Measurements from ENCODE around the gene PHIP.
"Not testable (repeated sequence)": the region's sequence is repeated elsewhere in the genome, so short reads cannot be mapped to it uniquely, and the experiment has no call there.

The PHIP gene

GRCh38 chr6:79005024-79005423 lies 73.0 kb downstream of the PHIP start:
- DNase-seq = no peak

DNA sequence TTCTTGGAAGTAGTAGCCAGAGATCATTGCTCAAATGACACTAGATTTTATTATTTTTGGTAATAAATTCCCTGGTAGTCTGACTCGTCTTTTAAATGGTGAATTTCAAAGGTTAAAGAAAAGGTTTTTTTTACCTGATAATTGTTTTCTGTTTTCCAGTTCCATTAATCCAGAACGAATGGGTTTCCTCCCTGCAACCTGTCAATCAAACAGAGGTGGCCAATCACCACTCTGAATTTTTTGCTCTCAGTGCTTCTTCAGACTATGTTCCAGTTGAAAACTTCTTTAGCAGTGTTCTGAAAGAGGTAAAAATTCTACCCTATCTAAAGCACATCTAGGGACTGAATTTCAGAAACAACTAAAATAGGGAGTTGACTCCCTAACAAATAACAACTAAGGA lies 73.8 kb downstream of the PHIP start:
- DNase-seq = no peak

DNA sequence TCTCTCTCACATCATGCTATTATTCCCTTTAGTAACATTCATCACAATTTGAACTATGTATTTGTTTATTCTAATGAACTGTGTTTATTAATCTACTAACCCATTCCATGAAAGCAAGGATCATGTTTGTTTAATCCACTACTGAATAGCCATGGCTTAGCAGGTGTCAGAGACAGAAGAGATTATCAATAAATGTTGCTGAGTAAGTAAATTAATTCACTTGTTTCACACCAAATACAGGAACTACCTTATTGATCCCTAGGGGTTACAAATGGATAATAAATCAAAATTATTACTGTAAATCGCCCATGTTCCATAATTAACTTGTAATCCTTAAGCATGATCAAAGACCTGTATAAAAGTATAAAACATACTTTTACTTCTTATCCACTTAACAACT lies 76.6 kb downstream of the PHIP start:
- no peak for DNase-seq

DNA sequence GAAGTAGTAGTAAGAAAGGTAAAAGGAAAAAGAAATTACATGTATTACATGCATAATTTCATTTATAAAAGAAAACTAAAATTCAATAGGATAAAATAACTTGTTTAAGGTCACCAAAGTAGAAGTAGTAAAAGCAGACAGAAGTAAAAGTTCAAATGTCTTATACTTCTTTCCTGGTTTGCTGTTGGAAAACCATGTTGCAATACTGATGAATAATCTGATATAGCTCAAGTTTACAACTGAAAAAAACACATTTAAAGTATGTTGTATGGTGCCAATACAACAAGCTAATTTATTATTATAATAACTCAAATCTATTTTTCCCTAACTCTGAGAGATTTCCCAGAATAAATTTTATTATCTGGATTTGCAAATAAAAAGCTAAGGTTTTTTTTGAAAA lies 78.3 kb downstream of the PHIP start:
- DNase-seq = no peak

GRCh38 chr6:78995946-78996345 lies 82.1 kb downstream of the PHIP start:
- DNase-seq = no peak

GRCh38 chr6:78995346-78995745 lies 82.7 kb downstream of the PHIP start:
- no peak for DNase-seq

DNA sequence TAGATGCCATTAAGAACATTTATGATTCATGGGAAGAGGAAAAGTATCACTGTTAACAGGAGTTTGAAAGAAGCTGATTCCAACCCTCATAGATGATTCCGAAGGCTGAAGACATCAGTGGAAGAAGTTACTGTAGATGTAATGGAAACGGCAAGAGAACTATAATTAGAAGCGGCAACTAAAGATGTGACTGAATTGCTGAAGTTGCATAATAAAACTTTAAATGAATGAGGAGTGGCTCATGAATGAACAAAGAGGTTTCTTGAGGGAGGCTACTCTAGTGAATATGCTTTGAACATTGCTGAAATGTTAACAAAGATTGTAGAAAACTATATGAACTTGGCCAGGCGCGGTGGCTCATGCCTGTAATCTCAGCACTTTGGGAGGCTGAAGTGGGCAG lies 84.1 kb downstream of the PHIP start:
- no peak for DNase-seq

DNA sequence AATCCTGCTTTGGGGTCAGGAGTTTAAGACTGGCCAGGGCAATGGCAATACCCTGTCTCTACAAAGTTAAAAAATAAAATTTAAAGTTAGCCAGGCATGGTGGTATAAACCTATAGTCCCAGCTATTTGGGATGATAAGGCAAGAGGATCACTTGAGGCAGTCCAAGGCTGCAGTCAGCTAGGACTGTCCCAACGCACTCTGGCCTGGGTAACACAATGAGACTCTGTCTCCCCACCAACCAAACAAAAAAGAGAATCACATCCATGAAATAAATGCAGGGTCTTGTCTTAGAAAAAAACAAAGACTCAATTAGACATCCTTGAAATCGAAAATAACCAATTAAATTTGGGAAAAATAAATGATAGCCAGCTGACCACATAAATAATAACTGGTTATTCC lies 88.9 kb downstream of the PHIP start:
- no peak for DNase-seq

DNA sequence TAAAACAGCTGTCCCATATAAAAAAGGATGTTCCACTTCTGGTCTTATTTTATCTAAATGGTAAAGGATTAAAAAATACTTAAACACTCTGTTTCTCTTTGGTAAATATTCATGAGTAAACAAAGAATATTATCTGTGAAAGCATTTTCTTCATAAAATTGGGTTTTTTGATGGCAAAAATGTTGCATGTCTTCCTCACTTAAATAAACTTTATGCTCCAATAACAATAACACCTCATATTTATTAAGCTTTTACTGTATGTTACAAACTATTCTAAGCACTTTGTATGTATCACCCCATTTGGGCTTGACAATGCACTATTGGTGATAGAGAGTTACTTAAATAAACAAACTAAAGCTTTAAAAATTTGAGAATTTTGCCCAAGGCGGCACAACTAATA lies 91.9 kb downstream of the PHIP start:
- no peak for DNase-seq

GRCh38 chr6:78984225-78984950 lies 93.7 kb downstream of the PHIP start:
- DNase-seq = no peak

DNA sequence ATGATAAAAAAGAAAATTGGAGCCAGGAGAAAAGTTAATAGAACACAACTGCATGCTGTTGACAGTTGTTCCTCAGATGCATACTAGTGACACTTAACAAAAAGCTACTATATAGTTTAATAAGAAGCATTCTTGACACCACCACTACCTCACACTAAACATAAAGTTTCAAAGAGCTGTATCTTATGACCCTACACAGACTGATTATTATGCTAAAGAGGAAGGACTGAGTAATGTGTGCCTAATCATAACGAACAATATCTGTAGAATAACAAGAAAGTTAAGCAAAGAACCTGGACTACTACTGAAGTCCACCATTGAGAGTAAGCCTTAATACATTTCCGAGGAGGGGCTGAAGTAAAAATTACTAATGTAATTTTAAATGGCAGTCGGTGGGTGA lies 110.9 kb downstream of the PHIP start:
- DNase-seq = no peak

DNA sequence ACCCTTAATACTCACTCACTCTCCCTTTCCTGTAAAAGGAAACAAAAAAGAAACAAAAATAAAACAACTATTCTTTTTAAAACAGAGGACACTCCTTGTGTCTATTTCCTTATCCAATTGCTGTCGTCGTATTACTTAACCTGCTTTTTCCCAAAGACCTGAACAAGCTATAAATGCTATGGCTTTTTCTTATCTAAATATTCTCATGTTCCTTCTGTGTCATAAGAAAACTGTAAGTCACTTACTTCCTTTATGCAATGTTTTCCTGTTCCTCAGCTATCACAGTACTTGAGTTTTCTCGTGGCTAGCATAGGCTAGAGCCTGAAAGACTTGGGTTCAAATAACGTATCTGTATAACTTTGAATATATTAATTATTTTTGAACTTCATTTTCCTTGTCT lies 111.5 kb downstream of the PHIP start:
- no peak for DNase-seq

GRCh38 chr6:78962448-78962847 lies 115.6 kb downstream of the PHIP start:
- DNase-seq = no peak

DNA sequence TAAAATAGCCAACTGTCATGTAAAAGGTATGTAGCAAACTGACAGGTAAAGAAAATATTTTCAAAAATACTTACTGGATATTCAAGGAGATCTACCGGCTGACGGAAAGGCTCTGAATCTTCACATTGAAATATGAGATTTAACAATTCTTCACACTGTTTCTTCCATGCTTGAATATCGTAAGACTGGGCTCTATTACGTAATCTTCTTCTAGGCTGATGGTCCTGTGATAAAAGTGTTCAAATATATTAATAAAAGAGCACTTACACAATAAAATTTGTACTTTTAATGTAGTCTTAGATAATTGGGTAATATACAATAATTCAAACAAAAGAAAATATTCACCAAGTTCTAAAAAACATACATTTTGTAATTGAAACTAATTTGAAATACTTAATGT lies 123.3 kb downstream of the PHIP start:
- no peak for DNase-seq

GRCh38 chr6:78953798-78954197 lies 124.3 kb downstream of the PHIP start:
- no peak for DNase-seq

DNA sequence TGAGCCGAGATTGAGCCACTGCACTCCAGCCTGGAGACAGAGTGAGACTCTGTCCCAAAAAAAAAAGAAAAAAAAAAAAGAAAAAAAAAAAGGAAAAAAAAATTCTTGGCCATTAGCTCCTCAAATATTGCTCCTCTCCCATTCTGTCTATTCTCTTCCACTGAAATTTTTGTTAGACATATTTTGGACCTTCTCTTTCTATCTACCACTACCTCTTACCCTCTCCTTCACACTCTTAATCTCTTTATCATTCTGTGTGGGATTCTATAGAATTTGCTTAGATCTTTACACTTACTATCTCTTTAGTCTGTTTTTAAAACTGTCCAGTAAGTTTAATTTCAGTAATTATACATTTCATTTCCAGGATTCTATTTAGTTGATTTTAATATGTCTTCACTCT lies 125.7 kb downstream of the PHIP start:
- DNase-seq = no peak

GRCh38 chr6:78948785-78949184 lies 129.3 kb downstream of the PHIP start:
- no peak for DNase-seq

DNA sequence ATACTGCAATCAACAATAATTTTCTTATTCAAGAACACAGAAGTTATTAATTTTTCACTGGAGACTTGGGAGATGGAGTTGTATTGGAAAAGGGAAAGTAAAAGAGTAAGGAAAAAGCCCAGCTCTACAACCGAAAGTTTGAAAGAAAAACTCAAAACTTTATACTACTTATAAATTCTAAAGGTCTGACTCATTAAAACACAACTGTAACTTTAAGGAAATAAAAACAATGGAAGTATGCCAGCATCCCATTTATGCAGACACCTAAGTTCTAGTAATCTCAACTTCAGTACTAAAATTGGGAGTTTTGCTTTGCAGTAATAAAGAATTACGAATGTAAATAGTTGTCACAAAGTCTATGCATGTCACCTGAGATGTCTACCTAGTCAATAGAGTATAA lies 130.1 kb downstream of the PHIP start:
- DNase-seq = no peak

GRCh38 chr6:78947529-78947928 lies 130.5 kb downstream of the PHIP start:
- no peak for DNase-seq

- no peak for DNase-seq
Measured at GRCh38 chr6:78942446-78942845, 135.6 kb downstream of the PHIP start.

- DNase-seq = no peak
Measured at GRCh38 chr6:78936515-78936914, 141.5 kb downstream of the PHIP start.

DNA sequence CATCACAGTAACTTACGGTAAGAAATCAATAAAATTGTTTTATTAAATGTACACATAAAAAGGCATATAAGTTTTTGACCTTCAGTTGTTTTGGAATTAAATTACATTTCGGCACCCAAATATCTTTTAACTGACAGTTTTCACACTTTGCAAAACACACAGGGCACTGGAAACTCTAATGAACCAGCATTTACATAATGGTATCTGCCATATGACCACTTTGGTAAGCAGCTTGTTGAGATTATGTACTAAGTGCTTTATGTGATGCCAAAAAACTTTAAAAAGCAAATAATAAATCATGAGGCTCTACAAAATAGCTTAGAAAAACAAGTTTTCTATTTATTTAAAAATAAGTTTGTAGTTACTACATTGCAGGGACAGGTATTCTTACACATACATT lies 142.5 kb downstream of the PHIP start:
- DNase-seq = no peak

DNA sequence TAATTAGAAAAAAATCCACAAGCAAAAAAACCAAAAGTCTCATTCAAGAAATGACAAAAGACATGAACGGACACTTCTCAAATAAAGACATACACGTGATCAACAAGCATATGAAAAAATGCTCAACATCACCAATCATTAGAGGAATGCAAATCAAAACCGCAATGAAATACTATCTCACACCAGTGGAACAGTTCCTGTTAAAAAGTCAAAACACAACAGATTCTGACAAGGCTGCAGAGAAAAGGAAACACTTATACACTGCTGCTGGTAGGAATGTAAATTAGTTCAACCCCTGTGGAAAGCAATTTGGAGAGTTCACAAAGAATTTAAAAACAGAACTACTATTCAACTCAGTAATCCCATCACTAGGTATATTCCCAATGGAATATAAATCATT lies 152.7 kb downstream of the PHIP start:
- DNase-seq = no peak

- DNase-seq = not testable (repeated sequence)
Measured at GRCh38 chr6:78921168-78921567, 156.9 kb downstream of the PHIP start.

- no peak for DNase-seq
Measured at GRCh38 chr6:78917788-78918187, 160.3 kb downstream of the PHIP start.

DNA sequence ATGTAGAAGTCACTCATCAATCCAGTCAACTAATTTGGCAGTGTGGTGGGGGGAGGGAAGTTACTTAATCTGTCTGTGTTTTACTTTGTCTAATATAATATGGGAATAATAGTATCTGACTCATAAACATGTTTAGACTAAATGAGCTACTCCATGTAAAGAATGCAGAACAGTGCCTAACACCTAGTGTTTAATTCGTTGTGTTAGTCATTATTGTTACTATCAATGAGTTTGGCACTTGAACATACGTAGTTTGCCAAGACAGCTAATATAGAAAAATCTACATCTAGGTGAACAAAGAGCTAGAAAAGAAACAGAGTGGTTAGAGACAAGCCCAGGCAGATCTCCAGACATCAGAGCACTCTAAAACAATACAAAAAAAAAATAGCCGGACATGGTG lies 161.6 kb downstream of the PHIP start:
- no peak for DNase-seq
